Activated naive CD8-positive, alpha-beta T cell treated with anti-CD3 and anti-CD28 coated beads, Interleukin-2, amount 50 U/mL, for 24 hours (primary cell): ENCODE measurements around the gene TMEM131L.
"Not testable (repeated sequence)": the region's sequence is repeated elsewhere in the genome, so short reads cannot be mapped to it uniquely, and the experiment has no call there.

Source experiments
- ATAC-seq: fragments of 150-1000 bp; cut with Tn5 transposase; one replicate; pipeline ENCODE4 v1.10.0; 2021
- DNase-seq: peaks from one replicate; pipeline ENCODE4 v3.0.0; 2021
- H3K27ac Mint-ChIP-seq: one replicate; pipeline ENCODE4 v1.8.0; 2021; ENCODE audit warnings: mild to moderate bottlenecking, mixed read lengths
- H3K27me3 Mint-ChIP-seq: one replicate; pipeline ENCODE4 v1.8.0; 2021; ENCODE audit warnings: mixed read lengths
- H3K36me3 Mint-ChIP-seq: one replicate; pipeline ENCODE4 v1.8.0; 2021; ENCODE audit warnings: low read depth, mixed read lengths
- H3K4me1 Mint-ChIP-seq: one replicate; pipeline ENCODE4 v1.8.0; 2021; ENCODE audit warnings: mixed read lengths
- H3K4me3 Mint-ChIP-seq: one replicate; pipeline ENCODE4 v1.8.0; 2021; ENCODE audit warnings: mild to moderate bottlenecking, moderate library complexity, mixed read lengths
- H3K9me3 Mint-ChIP-seq: one replicate; pipeline ENCODE4 v1.8.0; 2021; ENCODE audit warnings: mixed read lengths

The TMEM131L gene

GRCh38 chr4:153652051-153652784, 186.1 kb downstream of the TMEM131L start:
- H3K27me3 Mint-ChIP-seq: peaks cover 2% of the 10 kb centered on the region
- H3K9me3 Mint-ChIP-seq: no peaks in the 10 kb centered on the region
- H3K4me1 Mint-ChIP-seq: peaks cover 30% of the 10 kb centered on the region
- no peaks in the 10 kb centered on the region for H3K36me3 Mint-ChIP-seq
- no peak overlapping the region for H3K4me3 Mint-ChIP-seq
- DNase-seq (no peak), ATAC-seq (no peak)
- H3K27ac Mint-ChIP-seq: peak overlapping the region; percentile 77

- Mint-ChIP-seq H3K4me1 (peaks cover 23% of the 10 kb centered on the region), H3K9me3 (no peaks in the 10 kb centered on the region), H3K36me3 (no peaks in the 10 kb centered on the region), H3K4me3 (no peak overlapping the region), H3K27ac (no peak overlapping the region), H3K27me3 (peaks cover 2% of the 10 kb centered on the region)
- ATAC-seq: no peak
- no peak for DNase-seq
Observed at GRCh38 chr4:153655002-153655541, 188.9 kb downstream of the TMEM131L start.

- no peaks in the 10 kb centered on the region for H3K9me3 Mint-ChIP-seq
- H3K4me3 Mint-ChIP-seq: no peak overlapping the region
- peaks cover 2% of the 10 kb centered on the region for H3K27me3 Mint-ChIP-seq
- H3K36me3 Mint-ChIP-seq: no peaks in the 10 kb centered on the region
- ATAC-seq (no peak), DNase-seq (no peak)
- H3K4me1 Mint-ChIP-seq: peaks cover 16% of the 10 kb centered on the region
- H3K27ac Mint-ChIP-seq: no peak overlapping the region
Observed at GRCh38 chr4:153655928-153656327, 189.8 kb downstream of the TMEM131L start.

GRCh38 chr4:153661215-153661822, 195.2 kb downstream of the TMEM131L start:
- ATAC-seq: no peak

GRCh38 chr4:153661908-153662307, 195.7 kb downstream of the TMEM131L start:
- H3K27ac Mint-ChIP-seq: no peak overlapping the region
- DNase-seq (no peak), ATAC-seq (no peak)
- H3K27me3 Mint-ChIP-seq: peaks cover 5% of the 10 kb centered on the region
- no peak overlapping the region for H3K4me3 Mint-ChIP-seq
- H3K36me3 Mint-ChIP-seq: no peaks in the 10 kb centered on the region
- no peaks in the 10 kb centered on the region for H3K4me1 Mint-ChIP-seq
- peaks cover 16% of the 10 kb centered on the region for H3K9me3 Mint-ChIP-seq

More at GRCh38 chr4:153661215-153661822, 195.2 kb downstream of the TMEM131L start:
- H3K27ac Mint-ChIP-seq: no peak overlapping the region
- no peaks in the 10 kb centered on the region for H3K36me3 Mint-ChIP-seq
- no peaks in the 10 kb centered on the region for H3K4me1 Mint-ChIP-seq
- DNase-seq: no peak
- peaks cover 5% of the 10 kb centered on the region for H3K27me3 Mint-ChIP-seq
- no peak overlapping the region for H3K4me3 Mint-ChIP-seq
- H3K9me3 Mint-ChIP-seq: peaks cover 16% of the 10 kb centered on the region

GRCh38 chr4:153663667-153664066, 197.5 kb downstream of the TMEM131L start:
- Mint-ChIP-seq H3K4me3 (no peak overlapping the region), H3K27ac (no peak overlapping the region), H3K27me3 (peaks cover 11% of the 10 kb centered on the region), H3K4me1 (no peaks in the 10 kb centered on the region), H3K36me3 (no peaks in the 10 kb centered on the region), H3K9me3 (peaks cover 16% of the 10 kb centered on the region)
- ATAC-seq: no peak
- DNase-seq: no peak

- not testable (repeated sequence) for H3K4me3 Mint-ChIP-seq, ATAC-seq, H3K36me3 Mint-ChIP-seq, DNase-seq, H3K27ac Mint-ChIP-seq
- Mint-ChIP-seq H3K27me3 (peaks cover 19% of the 10 kb centered on the region), H3K4me1 (peaks cover 10% of the 10 kb centered on the region), H3K9me3 (peaks cover 16% of the 10 kb centered on the region)
Observed at GRCh38 chr4:153666505-153666904, 200.3 kb downstream of the TMEM131L start.

GRCh38 chr4:153668647-153669046, 202.5 kb downstream of the TMEM131L start:
- Mint-ChIP-seq H3K27ac (no peak overlapping the region), H3K36me3 (no peaks in the 10 kb centered on the region), H3K4me3 (no peak overlapping the region), H3K27me3 (peaks cover 23% of the 10 kb centered on the region), H3K9me3 (peaks cover 9% of the 10 kb centered on the region), H3K4me1 (peaks cover 10% of the 10 kb centered on the region)
- DNase-seq (no peak), ATAC-seq (no peak)

GRCh38 chr4:153669838-153670237, 203.7 kb downstream of the TMEM131L start:
- Mint-ChIP-seq H3K4me3 (no peak overlapping the region), H3K27me3 (peaks cover 24% of the 10 kb centered on the region), H3K9me3 (peaks cover 16% of the 10 kb centered on the region), H3K36me3 (no peaks in the 10 kb centered on the region), H3K4me1 (peaks cover 10% of the 10 kb centered on the region), H3K27ac (no peak overlapping the region)
- ATAC-seq (peak; percentile 40), DNase-seq (no peak)

- ATAC-seq (no peak), DNase-seq (no peak)
- Mint-ChIP-seq H3K27me3 (peaks cover 11% of the 10 kb centered on the region), H3K9me3 (peaks cover 23% of the 10 kb centered on the region), H3K36me3 (no peaks in the 10 kb centered on the region), H3K27ac (no peak overlapping the region), H3K4me1 (no peaks in the 10 kb centered on the region), H3K4me3 (no peak overlapping the region)
Observed at GRCh38 chr4:153676486-153676885, 210.3 kb downstream of the TMEM131L start.

GRCh38 chr4:153676984-153677383, 210.8 kb downstream of the TMEM131L start:
- peaks cover 23% of the 10 kb centered on the region for H3K9me3 Mint-ChIP-seq
- no peak overlapping the region for H3K4me3 Mint-ChIP-seq
- H3K27me3 Mint-ChIP-seq: peaks cover 11% of the 10 kb centered on the region
- H3K4me1 Mint-ChIP-seq: no peaks in the 10 kb centered on the region
- DNase-seq: no peak
- H3K27ac Mint-ChIP-seq: no peak overlapping the region
- H3K36me3 Mint-ChIP-seq: no peaks in the 10 kb centered on the region
- ATAC-seq: no peak

- Mint-ChIP-seq H3K27ac (no peak overlapping the region), H3K4me1 (peaks cover 5% of the 10 kb centered on the region), H3K27me3 (peaks cover 21% of the 10 kb centered on the region), H3K9me3 (peaks cover 15% of the 10 kb centered on the region), H3K4me3 (no peak overlapping the region), H3K36me3 (no peaks in the 10 kb centered on the region)
- ATAC-seq (no peak), DNase-seq (no peak)
Observed at GRCh38 chr4:153679486-153679885, 213.3 kb downstream of the TMEM131L start.

GRCh38 chr4:153683763-153684181, 217.6 kb downstream of the TMEM131L start:
- DNase-seq: no peak
- no peak for ATAC-seq
- peaks cover 11% of the 10 kb centered on the region for H3K4me1 Mint-ChIP-seq
- no peak overlapping the region for H3K27ac Mint-ChIP-seq
- peak overlapping the region; percentile 66 for H3K4me3 Mint-ChIP-seq
- H3K27me3 Mint-ChIP-seq: peaks cover 29% of the 10 kb centered on the region
- peaks cover 3% of the 10 kb centered on the region for H3K9me3 Mint-ChIP-seq
- peaks cover 10% of the 10 kb centered on the region for H3K36me3 Mint-ChIP-seq

- DNase-seq (peak; percentile 68), ATAC-seq (peak; percentile 91)
- H3K27me3 Mint-ChIP-seq: peaks cover 29% of the 10 kb centered on the region
- peaks cover 11% of the 10 kb centered on the region for H3K4me1 Mint-ChIP-seq
- H3K9me3 Mint-ChIP-seq: peaks cover 9% of the 10 kb centered on the region
- peaks cover 16% of the 10 kb centered on the region for H3K36me3 Mint-ChIP-seq
- H3K4me3 Mint-ChIP-seq: peak within 1 kb of the TSS; percentile 76
- no peak within 1 kb of the TSS for H3K27ac Mint-ChIP-seq
Observed at GRCh38 chr4:153684182-153684970, 218.2 kb downstream of the TMEM131L start, which contains the start of gene TLR2. Gene TLR2 (plus strand): TSS chr4:153684280. CDS start chr4:153702908, 18,628 bp downstream.
